Endothelial cell of hepatic sinusoid (primary cell): ENCODE measurements around the gene PKMYT1.

ENCODE experiments used
- in situ Hi-C: cut with HindIII; loops from 2 replicates; pipeline ENCODE4 v1.10.0; 2017; ENCODE audit warnings: low sequenced_read_pairs

Gene PKMYT1

DNA sequence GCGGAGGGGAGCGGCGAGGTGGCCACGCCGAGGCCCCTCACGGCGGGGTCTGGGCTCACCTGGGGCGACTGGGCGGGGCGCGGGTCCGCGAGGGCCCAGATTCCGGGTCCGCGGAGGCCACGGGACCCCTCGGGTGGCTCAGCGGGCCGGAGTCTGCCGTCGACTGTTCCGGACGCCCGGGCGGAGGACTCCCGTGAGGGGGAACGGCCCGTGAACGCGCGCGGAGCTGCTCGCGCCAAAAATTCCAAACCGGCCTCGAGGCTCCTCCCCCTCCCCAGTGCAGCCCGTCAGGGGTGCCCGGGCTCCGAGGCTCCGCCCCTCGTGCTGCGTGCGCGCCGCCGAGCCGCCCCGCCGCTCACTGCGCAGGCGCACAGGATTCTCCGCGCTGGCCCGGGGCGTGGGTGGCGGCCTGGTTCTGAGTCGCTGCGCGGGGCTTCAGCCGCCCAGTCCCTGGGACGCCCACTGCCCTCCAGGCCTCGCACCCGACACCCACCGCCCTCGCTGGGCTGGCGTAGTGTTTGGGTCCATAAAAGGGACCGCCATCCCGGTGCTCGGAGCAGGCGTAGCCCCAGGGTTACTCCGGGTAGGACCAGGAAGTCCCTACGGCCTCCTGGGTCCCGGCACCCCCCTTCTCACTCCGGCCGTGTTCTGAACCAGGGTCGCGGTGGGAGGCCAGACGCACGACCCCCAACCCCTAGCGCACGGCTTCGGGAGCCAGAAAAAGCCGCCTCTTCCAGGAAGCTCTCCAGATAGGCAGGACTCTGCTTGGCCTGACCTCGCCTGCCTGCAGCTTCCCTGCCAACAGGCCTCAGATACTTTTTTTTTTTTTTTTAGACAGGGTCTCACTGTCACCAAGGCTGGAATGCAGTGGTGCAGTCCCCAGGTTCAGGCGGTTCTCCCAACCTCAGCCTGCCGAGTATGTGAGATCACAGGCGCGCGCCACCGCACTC, at the start of gene PKMYT1:
PKMYT1 (minus strand) TSS at position 220 of the 950 bp plus-strand sequence. CDS start 789 bp downstream, outside the sequence.
- in situ Hi-C loops = no loop called here

DNA sequence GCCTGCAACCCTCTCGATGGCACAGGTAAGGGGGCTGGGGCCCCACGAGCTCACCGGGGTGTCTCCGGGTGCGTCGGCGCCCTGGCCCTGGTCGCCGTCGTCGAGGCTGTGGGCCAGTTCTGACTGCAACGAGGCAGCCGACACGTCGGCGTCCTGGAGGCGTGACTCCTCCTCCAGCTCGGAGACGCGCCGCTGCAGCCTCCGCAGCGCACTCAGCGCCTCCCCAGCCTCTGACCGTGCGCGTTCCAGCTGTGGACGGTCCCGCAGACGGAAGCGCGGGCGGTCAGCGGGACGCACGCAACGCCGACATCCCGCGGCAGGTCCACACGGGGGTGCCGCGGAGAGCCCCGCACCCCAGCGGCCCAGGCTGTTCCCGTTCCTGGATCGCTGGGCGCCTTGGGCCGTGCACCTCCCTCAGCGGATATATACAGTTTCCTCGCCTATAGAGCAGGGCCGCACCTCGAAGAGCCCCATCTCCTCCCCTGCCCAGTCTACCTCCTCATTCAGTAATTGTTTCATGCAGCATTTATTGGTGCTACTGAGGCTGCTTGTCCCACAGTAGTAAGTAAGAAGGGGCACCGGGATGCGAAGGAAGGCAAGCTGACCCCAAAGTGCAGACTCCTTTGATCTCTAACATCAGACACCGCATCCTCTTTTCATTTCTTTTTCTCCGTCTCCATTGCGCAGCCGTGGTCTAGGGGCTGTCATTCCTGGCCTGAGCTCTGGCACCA, 49.4 kb upstream of the PKMYT1 start:
- in situ Hi-C loops = no loop called here

DNA sequence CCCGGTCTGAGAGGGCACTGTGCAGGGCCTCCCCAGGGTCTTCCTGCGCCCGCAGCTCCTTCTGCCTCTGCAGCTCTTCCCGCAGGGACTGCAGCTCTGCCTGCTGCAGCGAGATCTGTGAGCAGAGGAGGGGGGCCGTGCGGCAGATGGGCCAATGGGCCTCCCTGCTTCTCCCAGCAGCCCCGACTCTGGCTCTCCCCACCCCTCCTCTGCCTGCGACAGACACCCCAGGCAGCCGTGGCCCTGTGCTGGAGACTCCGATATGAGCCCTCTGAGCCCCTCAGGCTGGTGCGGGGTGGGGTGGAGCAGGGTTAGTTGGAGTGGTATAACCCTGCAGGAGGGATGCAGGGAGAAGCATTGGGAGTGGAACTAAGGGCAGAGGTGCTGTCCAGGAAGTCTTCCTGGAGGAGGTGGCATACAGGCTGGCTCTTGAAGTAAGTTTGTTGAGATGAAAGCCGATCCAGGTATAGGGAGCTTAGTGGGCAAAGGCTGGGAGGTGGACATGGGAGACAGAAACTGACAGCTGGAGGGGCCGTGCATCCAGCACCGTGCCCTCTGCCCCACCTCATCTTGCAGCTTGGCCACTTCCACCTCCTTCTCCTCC, 48.6 kb upstream of the PKMYT1 start:
- in situ Hi-C loops = no loop called here

DNA sequence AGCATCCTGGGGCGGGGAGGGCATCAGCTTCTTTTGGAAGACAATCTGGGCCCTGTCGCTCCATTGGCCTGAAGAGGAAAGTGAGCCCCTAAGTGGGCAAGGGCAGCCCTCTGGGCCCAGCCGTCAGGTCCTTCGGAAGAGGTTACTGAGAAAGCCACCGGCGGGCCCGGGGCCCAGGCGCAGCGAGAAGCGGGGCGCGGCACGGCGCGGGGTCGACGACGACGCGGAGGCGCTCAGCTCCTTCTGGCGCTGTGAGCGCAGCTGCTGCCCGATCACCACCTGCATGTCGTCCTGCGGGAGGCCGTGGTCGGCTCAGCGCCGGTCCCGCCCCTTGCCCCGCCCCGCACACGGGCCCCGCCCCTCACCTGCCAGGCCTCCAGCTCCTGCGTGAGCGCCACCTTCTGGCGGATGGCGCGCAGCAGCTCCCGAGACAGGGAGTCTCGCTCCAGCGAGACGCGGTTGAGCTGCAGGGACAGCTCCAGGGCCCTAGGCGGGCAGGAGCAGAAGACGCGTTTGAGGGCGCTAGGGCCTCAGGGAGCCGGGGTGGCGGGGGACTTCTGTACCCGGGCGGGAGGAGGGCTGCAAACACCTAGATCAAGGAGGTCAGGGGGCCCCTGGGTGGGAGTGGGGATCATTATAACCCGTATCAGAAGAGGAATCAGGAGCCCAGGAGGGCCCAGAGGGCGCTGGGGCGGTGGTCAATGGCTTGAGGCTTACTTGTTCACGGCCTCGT, 47.9 kb upstream of the PKMYT1 start:
- in situ Hi-C loops = no loop called here

DNA sequence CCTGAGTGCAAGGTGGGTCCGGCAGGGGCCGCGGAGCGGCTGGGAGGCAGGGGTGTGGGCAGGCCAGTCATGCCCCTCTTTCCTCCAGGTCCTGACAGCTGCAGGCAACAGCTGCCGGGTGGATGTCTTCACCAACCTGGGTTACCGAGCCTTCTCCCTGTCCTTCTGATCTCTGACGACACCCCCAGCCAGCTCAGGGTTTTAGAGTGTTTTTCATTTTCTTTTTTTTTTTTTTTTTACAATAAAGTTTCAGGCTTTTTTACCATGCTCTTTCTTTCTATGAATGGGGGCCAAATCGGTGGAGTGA, 47.2 kb upstream of the PKMYT1 start:
- in situ Hi-C loops = no loop called here

DNA sequence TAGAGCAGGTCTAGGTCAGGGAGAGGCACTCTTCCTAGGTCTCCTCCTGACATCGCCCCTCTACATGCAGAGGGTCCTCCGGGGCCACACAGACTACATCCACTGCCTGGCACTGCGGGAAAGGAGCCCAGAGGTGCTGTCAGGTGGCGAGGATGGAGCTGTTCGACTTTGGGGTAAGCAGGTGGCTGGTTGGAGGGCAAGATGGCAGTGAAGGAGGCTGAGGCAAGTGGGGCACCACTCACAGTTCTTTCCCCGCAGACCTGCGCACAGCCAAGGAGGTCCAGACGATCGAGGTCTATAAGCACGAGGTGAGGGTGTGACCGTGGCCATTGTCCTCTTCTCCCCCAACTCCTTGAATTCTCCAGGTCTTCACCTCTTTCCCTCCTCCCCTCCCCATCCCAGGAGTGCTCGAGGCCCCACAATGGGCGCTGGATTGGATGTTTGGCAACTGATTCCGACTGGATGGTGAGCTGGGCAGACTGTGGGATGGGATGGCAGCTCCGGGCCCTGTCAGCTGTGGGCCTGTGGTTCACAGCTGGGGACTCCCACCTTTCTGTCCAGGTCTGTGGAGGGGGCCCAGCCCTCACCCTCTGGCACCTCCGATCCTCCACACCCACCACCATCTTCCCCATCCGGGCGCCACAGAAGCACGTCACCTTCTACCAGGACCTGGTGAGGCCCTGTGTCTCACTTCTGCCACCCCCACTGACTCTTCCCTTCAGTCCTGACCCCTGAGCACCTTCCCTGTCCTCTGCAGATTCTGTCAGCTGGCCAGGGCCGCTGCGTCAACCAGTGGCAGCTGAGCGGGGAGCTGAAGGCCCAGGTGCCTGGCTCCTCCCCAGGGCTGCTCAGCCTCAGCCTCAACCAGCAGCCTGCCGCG, 46.6 kb upstream of the PKMYT1 start:
- in situ Hi-C loops = no loop called here

DNA sequence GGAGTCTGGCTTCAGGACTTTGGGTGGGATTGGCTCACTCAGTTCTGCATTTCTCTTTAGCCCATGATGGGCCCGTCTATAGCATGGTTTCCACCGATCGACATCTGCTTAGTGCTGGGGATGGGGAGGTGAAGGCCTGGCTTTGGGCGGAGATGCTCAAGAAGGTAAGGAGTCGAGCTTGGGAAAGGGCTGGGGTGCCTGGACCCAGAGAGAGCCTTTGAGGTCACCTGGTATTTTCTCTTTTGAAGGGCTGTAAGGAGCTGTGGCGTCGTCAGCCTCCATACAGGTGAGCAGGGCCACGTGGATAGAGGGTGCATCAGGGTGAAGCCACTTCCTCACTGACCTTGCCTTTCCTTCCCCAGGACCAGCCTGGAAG, 45.7 kb upstream of the PKMYT1 start:
- in situ Hi-C loops = no loop called here

DNA sequence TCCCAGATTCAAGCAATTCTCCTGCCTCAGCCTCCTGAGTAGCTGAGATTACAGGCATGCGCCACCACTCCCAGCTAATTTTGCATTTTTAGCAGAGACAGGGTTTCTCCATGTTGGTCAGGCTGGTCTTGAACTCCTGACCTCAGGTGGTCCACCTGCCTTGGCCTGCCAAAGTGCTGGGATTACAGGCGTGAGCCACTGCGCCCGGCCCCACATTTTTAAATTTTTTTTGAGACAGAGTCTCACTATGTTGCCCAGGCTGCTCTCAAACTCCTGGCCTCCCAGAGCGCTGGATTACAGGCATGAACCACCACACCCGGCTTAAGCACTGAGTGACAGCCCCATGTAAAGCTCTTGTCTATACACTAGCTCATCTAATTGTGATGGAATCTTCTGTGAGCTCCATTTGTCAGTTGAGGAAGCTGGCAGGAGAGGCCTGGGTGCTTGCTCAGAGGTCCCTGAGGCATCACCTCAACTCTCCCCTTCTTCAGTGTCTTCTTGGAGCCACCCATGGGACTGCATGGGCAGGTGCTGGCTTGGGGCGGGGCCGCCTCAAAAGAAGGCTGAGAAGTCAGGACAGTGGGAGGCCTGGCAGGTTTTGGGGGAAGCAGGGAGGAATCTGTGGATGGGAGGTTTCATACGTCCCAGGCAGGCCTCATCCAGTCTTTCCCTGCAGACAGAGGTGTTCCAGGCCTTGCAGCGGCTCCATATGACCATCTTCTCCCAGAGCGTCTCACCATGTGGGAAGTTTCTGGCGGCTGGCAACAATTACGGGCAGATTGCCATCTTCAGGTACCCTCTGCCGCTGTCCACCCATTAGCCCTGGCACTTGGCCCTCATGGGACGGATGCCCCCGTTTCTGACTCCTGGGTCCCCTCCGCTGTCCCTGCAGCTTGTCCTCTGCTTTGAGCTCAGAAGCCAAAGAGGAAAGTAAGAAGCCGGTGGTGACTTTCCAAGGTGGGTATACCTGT, 45.1 kb upstream of the PKMYT1 start:
- in situ Hi-C loops = no loop called here

DNA sequence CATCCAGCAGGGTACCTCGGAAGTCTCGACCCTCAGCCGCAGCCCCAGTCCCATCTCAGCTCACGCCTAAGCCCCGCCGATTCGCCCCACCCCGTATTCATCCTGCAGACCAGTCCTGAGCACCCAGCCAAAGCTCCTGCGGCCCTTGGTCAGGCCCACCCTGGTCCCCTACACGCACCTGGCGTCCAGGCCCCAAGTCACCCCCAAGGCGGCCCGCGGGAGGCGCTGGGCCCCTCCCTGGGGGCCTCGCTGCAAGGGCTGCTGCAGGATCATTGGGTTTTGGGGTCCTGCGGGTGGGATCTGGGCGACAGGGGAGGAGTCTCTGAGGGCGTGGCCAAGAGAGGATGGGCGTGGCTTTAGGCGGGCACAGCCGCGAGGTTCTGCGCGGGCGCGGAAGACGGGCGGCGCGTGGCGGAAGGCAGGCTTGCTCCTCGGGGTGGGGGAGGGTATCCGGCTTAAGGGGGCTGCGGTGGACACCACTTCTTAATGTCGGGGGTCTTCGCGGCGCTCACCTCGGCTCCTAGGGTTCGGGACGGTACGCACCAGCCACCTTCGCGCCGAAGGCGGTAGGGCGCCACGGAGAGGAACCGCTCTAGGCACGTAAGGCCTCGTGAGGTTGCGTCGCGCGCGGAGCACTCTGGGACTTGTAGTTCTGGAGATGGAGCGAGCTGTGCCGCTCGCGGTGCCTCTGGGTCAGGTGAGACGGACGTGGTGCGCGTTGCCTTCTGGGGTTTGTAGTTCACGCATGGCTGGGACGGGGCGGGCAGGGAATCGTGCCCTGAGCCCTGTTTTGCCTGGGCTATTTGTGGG, 43.6 kb upstream of the PKMYT1 start, which contains the start of the genes HCFC1R1 and THOC6:
HCFC1R1 (minus strand) TSS at position 274 of the 810 bp plus-strand sequence; CDS start at position 273, 1 bp downstream.
THOC6 (plus strand) TSS at position 367 of the 810 bp plus-strand sequence; CDS start at position 659, 292 bp downstream.
- in situ Hi-C loops = no loop called here

DNA sequence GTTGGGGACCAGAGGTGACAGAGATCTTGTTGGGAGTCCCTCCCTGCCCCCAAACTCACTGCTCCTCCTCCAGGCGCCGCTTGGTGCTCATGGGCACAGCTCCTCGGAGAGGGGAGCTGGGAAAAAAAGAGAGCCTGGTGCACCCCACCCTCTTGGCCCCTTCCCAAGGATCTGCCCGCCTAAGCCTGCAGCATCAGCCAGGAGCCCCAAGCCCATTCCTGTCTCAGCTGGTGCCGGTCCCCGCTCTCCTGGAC, 43.1 kb upstream of the PKMYT1 start:
- in situ Hi-C loops = no loop called here

DNA sequence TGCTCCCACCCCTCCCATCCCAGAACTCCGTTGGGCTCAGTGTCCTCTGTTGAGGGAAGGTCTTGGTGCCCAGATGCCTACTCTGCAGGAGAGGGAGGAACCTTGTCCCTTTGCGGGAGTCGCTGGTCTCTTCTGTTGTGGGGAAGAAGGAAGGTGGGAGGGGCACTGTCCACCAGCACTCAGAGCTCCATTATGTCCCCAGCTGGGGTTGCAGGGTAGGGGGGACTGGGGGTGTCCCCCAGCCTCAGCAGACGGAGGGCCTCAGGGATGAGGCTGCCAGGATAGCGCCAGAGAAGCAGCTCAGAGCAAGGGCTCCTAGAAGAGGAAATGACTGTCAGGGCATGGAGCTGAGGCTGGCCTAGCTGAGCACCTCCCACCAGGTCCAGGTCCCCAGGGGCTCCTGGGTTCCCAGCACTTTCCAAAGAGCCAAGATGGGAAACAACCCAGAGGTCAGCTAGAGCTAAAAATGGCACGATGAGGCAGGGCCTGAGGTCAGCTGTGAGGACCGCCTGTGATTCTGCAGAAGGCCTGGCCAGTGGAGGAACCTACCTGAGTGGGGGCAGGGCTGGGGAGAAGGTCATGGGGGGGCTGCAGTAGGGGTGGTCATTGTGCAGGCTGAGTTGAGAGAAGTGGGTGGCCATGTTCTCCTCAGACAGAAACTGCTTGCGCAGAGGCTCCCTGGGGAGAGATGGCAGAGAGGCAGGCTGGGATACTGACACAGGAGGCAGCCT, 42.6 kb upstream of the PKMYT1 start:
- in situ Hi-C loops = no loop called here

DNA sequence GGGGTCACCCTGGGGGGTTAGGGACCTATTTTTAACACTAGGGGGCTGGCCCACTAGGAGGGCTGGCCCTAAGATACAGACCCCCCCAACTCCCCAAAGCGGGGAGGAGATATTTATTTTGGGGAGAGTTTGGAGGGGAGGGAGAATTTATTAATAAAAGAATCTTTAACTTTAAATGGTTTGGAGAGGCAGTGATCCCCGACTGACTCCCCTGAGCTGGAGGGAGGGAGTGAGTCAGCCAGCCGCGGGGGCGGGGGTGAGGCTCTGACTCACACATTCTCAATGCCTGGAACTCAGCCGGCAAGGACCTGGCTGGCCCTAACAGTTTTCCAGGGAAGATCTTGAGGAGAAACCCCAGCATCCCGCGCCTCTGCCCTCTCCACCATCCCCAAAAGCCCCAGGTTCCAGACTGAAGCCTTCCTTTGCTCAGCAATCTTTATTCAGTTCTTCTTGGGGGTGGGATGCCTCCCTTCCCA, 42.0 kb upstream of the PKMYT1 start:
- in situ Hi-C loops = no loop called here

DNA sequence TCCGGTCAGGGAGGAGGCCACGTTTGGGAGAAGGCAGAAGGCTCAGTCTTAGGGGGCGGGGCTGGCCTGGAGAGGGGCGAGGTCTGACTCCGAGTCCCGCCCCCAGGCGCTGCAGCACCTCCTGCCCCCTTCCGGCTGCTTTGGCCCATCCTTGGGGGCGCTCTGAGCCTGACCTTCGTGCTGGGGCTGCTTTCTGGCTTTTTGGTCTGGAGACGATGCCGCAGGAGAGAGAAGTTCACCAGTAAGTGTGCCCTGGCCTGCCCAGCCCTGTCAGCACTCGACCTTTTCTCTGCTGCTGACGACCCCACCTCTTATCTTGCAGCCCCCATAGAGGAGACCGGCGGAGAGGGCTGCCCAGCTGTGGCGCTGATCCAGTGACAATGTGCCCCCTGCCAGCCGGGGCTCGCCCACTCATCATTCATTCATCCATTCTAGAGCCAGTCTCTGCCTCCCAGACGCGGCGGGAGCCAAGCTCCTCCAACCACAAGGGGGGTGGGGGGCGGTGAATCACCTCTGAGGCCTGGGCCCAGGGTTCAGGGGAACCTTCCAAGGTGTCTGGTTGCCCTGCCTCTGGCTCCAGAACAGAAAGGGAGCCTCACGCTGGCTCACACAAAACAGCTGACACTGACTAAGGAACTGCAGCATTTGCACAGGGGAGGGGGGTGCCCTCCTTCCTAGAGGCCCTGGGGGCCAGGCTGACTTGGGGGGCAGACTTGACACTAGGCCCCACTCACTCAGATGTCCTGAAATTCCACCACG, 41.4 kb upstream of the PKMYT1 start:
- in situ Hi-C loops = no loop called here

DNA sequence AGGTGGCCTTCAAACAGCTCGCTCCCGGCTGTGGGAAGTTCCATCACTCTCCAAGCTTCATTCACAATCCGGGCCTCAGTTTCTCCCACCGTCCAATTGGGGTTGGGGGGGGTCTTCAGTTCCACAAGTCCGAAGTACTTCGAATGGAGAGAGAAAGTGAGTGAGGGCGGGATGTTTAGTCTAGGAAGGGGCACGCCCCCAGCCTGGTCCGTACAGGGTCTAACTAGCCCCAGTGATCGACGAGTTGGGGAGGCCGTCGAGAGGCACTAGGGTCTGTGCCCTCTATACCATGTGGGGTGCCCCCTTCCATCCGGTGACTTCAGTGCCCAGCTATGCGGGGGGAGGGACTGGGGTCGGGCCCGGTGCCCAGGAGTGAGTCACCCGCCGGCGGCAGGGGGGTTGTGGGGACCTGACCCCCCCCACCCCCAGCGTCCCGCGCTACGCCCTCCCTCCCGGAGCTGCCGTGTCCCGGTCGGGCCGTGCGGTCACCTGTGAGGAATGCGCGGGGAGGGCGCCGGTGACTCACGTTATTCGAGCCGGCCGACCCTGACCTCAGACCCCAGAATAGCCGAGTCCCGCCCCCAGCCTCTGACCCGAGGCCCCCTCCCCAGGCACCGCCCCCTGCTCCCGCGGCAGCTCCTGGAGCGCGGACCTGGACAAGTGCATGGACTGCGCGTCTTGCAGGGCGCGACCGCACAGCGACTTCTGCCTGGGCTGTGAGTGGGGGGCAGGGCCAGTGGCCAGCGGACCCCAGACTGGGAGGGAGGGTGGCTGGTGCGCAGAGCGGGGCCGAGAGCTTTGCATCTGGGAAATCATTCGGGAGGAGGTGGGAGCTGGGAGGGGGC, 40.6 kb upstream of the PKMYT1 start:
- in situ Hi-C loops = no loop called here

DNA sequence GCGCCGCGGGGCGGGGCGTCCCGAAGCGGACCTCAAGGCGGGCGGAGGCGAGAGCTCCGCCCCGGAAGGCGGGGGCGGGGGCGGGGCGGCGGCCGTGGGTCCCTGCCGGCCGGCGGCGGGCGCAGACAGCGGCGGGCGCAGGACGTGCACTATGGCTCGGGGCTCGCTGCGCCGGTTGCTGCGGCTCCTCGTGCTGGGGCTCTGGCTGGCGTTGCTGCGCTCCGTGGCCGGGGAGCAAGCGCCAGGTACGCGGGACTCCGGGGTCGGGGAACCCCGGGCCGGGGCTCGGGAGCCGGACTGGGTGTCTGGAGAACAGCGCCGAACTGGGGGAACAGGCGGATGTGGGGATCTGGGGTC, 40.0 kb upstream of the PKMYT1 start, which contains the start of gene TNFRSF12A:
TNFRSF12A (plus strand) TSS at position 122 of the 357 bp plus-strand sequence; CDS start at position 152, 30 bp downstream.
- in situ Hi-C loops = no loop called here
